GM21390 (cell line): ENCODE measurements around the gene SPRR4.

Experiments used
- ATAC-seq: cut with Tn5 transposase; IDR thresholded peaks from one replicate; pipeline ENCODE4 v1.9.1; 2021; ENCODE audit not compliant: unreplicated experiment

Gene SPRR4, protein sequence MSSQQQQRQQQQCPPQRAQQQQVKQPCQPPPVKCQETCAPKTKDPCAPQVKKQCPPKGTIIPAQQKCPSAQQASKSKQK

DNA sequence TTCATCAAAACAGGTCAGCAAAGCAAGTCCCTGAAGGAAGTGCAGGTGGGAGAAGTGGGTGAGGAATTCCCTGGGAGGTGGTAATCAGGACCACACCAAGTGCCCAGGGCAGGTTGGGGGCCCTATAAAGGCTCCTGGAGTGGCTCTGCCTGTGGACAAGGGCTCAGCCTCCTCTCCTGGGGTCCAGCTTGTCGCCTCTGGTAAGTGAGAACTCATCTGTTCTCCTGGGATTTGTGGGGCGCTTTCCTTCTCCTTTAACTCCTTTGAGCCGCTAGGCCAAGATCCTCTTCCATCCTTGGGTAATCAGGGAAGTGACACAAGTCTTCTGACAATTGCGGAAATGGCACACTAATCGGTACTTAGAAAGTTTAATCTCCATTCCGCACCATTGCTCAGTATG lies at the start of gene SPRR4:
TSS of gene SPRR4 (plus strand) at position 154 of the 400 bp plus-strand sequence. CDS start 1,243 bp downstream, outside the sequence.
- ATAC-seq = no peak

DNA sequence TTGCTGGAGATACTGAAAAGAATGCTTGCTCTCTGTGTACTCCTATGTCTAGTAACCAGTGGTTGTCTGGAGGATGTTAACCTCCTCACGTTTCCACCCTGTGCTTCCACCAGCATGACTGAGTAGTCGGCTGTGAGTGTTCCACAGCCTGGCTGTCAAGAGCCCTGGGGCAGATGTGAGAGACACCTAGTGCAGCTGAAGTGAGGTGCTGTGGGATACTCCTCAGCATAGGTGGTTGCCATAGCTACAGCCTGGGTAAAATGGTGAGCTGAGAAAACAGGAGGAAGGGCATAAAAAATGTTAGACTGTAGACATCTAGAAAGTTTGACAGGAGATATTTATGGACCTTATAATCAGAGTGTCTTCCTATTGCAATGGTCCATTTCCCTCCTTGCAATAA lies 46.3 kb upstream of the SPRR4 start:
- no peak for ATAC-seq

DNA sequence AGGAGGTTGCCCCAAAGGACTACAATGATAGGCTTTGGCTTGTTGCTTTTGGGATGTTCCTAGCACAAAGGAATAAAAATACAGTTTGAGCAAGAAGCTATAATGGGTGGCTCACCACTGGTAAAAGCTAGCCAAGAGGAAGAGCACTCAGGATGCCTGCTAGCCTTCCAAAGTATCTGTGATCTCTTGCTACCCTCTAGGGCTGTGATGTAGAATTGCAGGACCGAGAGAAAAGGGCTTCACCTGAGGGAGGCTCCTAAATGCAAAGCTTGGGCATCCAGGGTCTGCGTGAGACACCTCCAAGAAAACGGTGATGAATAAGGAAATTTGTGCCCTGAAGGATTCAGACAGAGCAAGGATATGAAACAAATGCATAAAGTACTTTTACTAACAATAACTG lies 44.4 kb upstream of the SPRR4 start:
- no peak for ATAC-seq

DNA sequence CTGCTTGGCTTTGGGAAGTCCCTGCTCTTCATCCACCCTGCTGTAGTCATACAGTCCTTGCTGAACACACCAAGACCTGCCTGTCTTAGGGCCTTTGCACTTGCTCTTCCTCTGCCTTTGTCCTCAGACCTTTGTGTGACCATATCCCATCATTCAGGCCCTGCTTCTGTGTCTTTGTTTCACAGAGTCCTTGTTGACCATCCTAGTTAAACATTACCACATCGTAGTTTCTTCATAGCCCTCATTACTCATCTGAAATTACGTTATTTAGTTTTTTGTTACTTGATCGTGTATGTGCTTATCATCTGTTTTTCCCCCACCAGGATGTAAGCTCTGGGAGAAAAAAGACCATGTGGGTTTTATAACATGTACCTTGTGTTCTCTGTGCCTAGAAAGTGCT lies 41.8 kb upstream of the SPRR4 start:
- no peak for ATAC-seq

DNA sequence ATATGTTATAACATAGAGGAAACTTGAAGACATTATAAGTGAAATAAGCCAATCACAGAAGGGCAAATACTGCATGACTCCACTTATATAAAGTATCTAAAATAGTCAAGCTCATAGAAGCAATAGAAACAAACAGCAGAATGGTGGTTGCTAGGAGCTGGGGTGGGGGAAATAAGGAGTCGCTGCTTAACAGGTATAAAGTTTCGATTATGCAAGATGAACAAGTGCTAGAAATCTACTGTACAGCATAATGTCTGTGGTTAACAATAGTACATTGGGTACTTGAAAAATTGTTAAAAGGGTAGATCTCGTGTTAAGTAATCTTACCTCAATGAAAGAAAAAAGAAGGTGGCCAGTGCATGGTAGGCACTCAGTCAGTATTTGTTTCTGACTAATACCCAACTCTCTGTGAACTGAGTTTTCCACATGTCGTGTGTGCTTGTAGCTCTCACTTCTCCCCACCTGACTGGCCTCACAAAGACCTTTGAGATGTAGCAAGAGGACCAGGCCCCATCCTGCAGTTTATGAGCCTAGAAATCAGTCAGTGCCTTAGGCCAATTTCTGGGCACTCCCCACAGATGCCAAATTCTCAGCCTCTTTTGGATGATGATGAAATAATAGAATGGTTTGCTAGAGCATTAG lies 38.2 kb upstream of the SPRR4 start:
- ATAC-seq = no peak

DNA sequence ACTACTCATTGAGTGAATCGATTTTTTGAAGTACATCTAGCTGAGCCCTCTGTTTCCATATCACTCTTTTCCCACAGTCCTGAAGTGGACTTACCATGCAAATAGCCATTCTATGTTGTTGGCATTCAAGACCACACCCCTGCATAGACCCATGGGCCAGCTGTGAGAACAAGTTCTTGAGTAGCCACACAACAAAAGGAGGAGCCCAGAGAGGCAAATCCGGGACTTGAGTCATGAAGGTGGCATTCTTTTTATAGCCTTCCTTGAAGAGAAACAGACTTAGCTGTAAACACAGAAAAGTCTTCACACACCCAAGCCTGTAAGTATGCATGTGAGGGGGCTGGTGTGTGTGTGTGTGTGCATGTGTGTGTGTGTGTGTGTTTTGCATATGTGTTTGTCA lies 37.3 kb upstream of the SPRR4 start:
- no peak for ATAC-seq

DNA sequence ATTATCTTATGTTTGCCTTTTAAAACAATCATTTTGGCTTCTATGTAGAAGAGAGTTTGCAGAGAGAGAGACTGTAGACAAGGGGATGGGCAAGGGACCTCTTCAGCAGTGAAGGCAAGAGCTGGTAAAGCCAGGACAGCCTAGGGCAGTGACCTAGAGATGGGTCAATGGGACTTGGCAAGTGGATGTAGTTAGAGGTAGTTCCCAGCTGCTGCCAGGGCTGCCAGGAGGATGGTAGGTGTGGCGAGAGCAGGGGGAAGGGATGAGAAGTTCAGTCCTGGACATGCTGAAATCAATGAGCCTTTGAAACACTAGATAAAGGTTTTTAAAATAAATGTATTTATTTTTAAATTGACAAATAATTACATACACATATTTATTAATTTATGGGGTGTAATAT lies 29.8 kb upstream of the SPRR4 start:
- no peak for ATAC-seq

DNA sequence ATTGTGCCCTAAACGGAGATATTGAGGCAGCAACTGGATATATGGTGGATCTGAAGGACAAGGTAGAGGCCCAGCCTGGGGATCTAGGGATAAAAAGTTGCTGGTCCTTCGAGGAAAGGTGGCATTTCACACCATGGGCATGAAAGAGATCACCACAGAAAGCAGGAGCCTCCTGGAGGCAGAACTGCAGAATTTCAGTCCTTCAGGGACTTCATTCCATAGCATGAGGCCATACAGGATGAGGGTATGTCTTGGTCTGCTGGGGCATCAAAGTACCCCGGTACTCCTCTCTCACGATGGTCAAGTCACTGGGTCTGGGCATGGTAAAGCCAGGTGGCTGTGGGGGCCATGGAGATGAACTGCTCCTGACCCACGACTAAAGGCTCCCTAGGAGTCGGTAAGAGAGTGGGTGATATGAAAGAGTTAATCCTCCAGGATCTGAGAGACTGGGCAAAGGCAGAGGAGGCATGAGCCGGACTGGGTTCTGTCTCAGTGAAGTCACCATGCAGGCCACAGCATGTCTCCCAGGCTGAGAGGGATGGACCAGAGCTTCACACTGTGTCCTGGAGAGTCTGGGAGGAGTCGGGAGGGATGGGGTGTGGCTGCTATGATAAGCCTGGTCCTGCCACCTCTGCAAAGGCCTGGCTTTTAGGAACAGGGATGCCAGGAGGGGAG lies 29.3 kb upstream of the SPRR4 start:
- no peak for ATAC-seq

DNA sequence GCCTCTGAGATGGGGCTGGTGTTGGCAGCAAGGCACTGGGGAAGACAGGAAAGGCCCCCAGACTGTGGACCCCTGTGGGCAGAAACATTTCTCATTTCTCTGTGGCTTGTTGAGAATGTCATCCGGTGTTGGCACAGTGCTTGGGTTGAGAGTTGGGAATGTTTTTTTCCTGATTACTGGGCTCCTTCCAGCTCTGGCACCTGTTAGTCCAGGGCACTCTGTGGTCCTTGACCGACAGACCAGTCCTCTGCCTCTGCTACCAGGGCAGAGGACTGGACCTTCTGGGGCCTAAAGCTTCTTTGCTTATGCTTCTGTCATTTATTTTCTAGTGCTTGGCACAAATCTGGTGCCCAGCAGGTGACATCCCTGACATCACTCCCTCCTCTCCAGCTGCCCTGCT lies 28.3 kb upstream of the SPRR4 start:
- ATAC-seq = no peak

DNA sequence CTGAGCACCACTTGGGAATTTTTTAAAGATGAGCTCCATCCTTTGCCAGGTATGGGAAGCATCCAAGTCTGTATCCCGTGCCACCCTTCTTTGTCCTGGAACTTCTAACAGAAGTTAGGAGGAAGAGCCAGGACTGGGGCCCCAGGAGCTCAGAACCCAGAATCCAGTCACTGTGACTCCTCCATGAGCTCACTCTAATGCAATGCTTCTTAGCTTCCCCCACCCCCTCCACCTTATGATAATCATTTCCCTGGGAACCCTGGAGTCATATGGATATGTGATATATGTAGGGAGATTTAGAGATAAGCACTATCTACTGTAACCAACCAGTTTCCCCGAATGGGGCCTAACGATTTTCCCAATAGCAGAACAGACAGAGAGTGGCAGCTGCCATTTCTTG lies 24.2 kb upstream of the SPRR4 start:
- no peak for ATAC-seq

DNA sequence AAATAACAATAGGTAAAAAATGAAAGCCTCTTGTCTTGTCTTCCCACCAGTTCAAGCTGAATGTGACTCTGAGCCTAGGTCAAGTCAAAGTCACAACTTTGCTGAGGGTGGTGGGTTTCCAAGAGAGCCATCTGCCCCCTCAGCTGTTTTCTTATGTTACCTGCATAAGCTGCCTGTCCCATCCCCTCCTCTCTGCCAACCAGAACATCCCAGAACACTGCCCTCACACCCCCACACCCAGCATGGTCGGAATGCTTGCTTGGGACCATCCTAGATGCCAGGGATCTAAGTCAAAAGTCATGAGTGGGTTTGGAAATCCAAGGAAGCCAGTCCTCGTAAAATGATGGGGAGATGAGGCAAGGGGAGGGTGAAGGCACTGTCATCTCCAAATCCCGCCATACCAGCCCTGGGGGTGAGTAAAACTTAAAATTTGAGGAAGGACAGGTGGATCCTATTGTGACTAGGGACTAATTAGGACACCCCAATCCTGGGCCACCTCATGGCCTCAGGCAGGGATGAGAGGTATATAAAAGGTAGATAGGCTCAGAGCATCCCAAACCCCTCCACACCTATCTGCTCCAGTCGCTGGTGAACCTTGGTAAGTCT lies 23.7 kb upstream of the SPRR4 start, which contains the start of gene SPRR5:
TSS of gene SPRR5 (plus strand) at position 556 of the 606 bp plus-strand sequence. CDS start 1,349 bp downstream, outside the sequence.
- ATAC-seq = no peak

DNA sequence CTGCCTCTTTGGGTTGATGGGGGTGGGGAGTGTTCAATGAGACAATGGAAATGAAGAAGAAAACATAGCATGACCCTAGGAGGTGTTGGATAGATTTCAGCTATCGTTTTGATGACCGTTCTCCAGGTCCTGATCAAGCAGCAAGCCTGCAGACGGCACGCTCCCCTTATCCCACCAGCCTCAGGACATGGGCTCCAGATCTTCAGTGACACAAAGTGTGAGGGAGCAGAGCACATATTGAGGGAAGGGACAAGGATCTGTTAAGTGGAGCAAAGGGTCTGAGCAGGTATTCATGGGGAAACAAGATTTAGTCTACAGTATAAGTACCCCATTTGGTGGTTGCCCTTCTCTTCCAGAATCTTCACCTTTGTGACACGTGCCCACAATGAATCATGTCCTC lies 18.7 kb upstream of the SPRR4 start:
- ATAC-seq = no peak

DNA sequence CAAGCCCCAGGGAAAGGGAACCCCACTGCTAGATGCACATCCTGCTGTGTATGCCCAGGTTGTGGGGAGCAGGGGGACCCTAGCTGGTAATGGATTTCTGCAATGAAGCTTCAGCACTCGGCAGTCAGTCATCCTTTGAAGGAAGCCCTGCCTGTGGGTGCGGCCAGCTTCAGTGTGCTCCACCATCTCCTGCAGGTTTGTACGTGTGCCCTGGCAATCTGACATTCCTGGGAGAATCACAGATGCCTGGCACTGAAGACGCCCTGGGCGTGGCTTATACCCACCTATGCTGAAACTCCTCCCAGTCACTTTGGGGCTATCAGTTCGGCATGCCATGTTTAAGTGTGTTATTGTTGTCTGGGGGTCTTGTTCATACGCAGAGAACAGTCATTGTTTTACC lies 16.7 kb upstream of the SPRR4 start:
- ATAC-seq = no peak

DNA sequence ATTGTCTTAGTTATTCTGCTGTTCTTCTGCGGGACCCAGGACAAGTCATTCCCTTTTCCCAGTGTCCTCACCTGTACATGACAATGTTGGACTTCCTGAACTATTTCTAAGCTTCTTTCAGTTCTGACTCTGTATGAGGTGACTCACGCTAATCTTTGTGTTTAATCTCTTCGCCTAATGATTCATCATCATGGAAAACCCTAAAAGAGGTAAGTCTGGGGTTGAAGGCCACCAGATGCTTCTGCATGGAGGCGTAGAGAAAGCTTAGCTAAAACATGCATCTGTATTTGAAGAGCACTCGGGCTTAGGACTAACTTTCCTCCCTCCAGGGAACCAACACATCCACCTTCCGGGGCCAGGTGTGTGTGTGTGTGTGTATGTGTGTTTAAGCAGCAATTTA lies 16.0 kb upstream of the SPRR4 start:
- ATAC-seq = no peak

DNA sequence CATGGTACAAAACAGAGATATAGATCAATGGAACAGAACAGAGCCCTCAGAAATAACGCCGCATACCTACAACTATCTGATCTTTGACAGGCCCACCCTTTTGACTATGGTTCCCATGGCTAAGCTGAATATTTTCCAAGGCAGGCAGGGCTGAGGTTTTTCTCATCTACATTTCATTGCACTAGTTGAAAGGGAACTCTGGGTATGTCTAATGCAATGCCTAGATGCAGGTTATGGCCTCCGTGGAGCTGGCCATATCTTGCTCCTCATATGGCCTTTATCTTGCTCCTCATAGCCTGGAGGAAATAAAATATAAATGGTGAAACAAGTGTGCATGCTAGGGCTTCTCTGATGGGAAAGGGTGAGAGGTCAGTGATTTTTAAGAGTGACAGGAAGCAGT lies 12.9 kb upstream of the SPRR4 start:
- no peak for ATAC-seq

DNA sequence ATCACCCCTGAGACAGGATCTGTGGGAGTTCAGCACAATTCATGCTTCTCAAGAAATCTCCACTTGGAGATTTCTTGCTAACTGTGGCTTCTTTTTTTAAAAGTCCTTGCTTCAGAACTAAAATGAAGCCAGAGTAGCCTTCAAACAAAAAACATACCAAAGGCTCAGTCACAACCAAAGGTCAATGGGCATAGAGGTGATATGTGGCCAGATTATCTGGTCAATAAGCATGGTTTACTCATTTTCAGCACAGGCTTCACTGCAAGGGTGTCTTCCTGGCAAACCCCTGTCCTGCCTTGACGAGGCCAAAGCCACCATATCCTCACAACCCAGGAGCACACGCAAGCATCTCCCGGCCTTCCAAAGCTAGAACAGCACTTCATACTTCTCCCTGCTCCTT lies 11.2 kb upstream of the SPRR4 start:
- no peak for ATAC-seq

DNA sequence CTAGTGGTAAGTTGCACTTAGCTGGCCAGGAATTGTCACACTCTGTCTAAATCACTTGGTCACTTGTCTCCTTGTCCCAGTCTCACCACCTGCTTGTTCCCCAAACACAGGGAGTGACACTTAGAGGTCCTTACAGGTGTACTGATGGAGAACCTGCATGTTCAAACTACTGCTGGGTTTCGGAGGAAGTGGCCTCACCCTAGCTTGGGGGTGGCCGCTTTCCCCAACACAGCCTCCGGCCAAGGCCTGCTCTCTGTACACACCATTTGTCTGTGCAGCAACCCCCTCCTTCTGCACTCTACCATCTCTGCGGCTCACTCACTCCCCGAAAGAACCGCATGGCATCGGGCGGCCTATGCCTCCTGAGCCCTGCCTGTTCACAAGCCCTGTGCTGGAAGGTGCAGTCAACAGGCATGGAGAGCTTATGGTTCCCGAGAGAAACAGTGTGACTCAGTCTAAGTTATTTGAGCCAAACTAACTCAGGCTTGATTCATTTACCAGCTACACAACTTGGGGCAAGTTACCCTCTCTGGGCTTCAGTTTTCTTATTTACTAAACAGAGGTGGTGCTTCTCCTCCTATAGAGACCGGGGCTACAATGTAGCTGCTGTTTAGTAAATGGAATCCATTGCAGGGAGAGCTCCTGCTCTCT lies 10.5 kb upstream of the SPRR4 start:
- ATAC-seq = no peak

DNA sequence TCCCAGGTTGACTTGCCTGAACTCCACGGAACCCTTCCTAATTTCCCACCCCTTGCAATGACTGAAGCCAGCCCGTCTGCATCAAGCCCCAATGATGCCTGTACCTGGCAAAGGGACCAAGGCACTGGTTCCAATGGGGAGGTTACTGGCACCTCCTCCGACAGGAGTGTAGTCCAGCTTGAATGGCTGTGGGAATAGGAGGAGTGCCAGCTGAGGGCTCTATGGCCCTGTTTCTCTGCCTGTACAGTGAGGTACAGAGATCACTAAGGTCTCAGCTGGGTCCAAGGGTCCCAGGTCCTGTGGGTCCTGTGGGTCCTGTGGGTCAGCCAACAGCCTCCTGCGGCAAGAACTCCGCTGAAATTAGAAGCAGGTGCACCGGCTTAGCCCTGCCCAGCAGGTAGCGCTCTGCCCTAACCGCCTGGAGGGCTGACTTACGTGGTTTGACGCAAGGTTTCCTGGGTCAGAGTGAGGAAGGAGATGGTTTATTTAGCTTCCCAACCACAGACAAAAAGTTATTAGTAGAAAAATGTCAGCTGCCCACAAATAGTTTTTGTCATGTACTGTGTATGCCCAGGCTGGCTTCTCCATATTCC lies 9.9 kb upstream of the SPRR4 start:
- ATAC-seq = no peak

DNA sequence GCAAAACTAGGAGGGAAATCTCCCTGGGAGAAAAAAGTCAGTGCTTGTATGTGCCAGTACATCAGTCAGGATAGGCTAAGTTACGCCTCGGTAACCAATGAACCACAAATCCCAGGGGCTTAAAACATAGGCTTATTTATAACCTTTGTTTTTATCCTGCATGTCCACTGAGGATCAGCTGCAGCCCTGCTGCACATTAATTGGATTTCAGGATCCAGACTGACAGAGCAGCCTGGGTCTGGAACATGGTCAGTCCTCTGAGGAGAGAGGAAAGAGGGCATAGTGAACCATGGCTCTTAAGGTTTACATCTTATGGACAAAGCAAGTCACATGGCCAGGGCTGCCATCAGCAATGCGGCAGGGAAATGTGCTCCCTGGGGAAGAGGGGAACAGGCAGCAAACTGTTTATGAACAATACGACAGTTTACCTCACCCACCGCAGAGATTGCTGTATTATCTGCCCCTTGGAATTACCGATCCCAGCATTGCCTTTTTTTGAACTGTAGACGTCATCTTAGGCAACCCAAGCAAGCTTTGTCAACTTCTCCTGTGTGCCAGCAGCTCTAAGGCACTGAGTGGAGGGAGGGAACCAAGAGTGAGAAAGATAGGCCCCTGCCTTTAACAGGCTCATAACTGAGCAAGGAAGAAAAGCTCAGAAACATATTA lies 9.1 kb upstream of the SPRR4 start:
- no peak for ATAC-seq

DNA sequence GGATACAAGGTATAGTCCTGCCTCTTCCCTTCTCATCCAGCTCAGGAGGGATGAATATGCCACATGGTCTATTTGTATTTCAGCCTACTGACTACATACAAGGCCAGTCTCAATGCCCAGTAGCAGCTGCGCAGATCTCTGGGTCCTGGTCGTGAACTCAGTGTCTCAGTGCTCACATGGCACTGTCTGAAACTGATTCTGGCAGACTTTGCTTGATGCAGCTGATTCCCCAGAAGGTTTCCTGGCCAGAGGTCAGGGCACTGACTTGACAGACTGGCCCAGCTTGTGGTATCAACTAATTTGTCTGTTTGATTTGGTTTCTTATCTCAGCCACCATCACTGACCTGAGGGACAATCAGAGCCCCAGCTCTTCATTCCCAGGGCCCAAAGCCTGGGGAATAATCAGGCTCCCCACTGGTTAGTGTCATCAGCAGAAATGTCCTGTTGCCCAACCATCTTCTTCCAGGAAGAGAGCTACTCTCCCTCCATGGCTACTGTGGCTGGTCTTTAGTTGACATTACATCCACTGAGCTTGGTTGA lies 7.5 kb upstream of the SPRR4 start:
- ATAC-seq = no peak

DNA sequence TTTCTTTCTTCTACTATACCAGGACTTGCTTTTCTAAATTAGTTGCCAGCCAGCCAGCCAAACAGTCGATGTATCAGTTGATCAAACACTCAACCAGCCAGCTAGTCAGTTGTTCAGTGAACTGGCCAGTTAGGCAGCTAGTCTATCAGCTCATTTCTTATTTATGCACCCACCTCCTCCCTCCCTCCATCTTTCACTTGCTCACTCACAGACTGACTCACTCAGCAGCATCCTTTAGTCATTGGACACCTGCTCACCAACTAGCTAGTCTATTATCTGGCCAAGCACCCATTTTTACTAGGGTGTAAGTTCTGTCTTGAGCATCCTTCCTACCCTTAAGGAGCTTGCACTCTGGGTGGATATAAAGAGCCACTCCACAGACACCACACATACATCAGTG lies 5.9 kb upstream of the SPRR4 start:
- ATAC-seq = no peak
